ENCODE results near the gene ABHD6.
"Not testable (repeated sequence)": the region's sequence is repeated elsewhere in the genome, so short reads cannot be mapped to it uniquely, and the experiment has no call there.

ABHD6 gene

GRCh38 chr3:58237238-58237940, at the start of gene ABHD6:
Gene ABHD6, plus strand, starts transcription at chr3:58237792. Its CDS starts 18,795 bp downstream, at chr3:58256587.
- DNase-seq = peak; percentile 70

GRCh38 chr3:58188173-58188564, 49.4 kb upstream of the ABHD6 start:
- no peak for DNase-seq

- no peak for DNase-seq
Observed at GRCh38 chr3:58188921-58189451, 48.6 kb upstream of the ABHD6 start.

GRCh38 chr3:58189691-58190090, 47.9 kb upstream of the ABHD6 start:
- DNase-seq = no peak

- no peak for DNase-seq
Observed at GRCh38 chr3:58190291-58190690, 47.3 kb upstream of the ABHD6 start.

GRCh38 chr3:58190882-58191281, 46.7 kb upstream of the ABHD6 start:
- no peak for DNase-seq

- no peak for DNase-seq
Observed at GRCh38 chr3:58191361-58191991, 46.1 kb upstream of the ABHD6 start.

GRCh38 chr3:58192069-58192468, 45.5 kb upstream of the ABHD6 start:
- DNase-seq = no peak

GRCh38 chr3:58193682-58194407, 43.7 kb upstream of the ABHD6 start:
- DNase-seq = no peak

- DNase-seq = no peak
Observed at GRCh38 chr3:58197588-58197987, 40.0 kb upstream of the ABHD6 start.

GRCh38 chr3:58198362-58198761, 39.2 kb upstream of the ABHD6 start:
- no peak for DNase-seq

- no peak for DNase-seq
Observed at GRCh38 chr3:58198804-58199203, 38.8 kb upstream of the ABHD6 start.

- DNase-seq = no peak
Observed at GRCh38 chr3:58200121-58200709, 37.4 kb upstream of the ABHD6 start.

- no peak for DNase-seq
Observed at GRCh38 chr3:58200846-58201355, 36.7 kb upstream of the ABHD6 start.

- not testable (repeated sequence) for DNase-seq
Observed at GRCh38 chr3:58201451-58201850, 36.1 kb upstream of the ABHD6 start.

GRCh38 chr3:58202917-58203360, 34.7 kb upstream of the ABHD6 start:
- DNase-seq = no peak

- no peak for DNase-seq
Observed at GRCh38 chr3:58203541-58203940, 34.1 kb upstream of the ABHD6 start.

GRCh38 chr3:58204720-58205119, 32.9 kb upstream of the ABHD6 start:
- no peak for DNase-seq

- DNase-seq = no peak
Observed at GRCh38 chr3:58205981-58206380, 31.6 kb upstream of the ABHD6 start.

- no peak for DNase-seq
Observed at GRCh38 chr3:58206406-58207011, 31.1 kb upstream of the ABHD6 start.

- DNase-seq = no peak
Observed at GRCh38 chr3:58207954-58208353, 29.6 kb upstream of the ABHD6 start.

GRCh38 chr3:58209933-58210332, 27.7 kb upstream of the ABHD6 start:
- no peak for DNase-seq

Data from DMS53 (cell line).